GM12891 (cell line): ENCODE results near the gene STAB2.

Source experiments
- POLR2A ChIP-seq: IDR thresholded peaks from 2 replicates; pipeline ENCODE4 v1.6.1; 2011; ENCODE audit warnings: low read depth, low read length, control low read depth
- POLR2AphosphoS5 ChIP-seq: IDR thresholded peaks from 2 replicates; pipeline ENCODE4 v1.6.1; 2011; ENCODE audit warnings: low read depth, low read length, control low read depth
- TAF1 ChIP-seq: IDR thresholded peaks from 2 replicates; pipeline ENCODE4 v1.6.1; 2011; ENCODE audit warnings: low read depth, low read length, control low read depth

DNA sequence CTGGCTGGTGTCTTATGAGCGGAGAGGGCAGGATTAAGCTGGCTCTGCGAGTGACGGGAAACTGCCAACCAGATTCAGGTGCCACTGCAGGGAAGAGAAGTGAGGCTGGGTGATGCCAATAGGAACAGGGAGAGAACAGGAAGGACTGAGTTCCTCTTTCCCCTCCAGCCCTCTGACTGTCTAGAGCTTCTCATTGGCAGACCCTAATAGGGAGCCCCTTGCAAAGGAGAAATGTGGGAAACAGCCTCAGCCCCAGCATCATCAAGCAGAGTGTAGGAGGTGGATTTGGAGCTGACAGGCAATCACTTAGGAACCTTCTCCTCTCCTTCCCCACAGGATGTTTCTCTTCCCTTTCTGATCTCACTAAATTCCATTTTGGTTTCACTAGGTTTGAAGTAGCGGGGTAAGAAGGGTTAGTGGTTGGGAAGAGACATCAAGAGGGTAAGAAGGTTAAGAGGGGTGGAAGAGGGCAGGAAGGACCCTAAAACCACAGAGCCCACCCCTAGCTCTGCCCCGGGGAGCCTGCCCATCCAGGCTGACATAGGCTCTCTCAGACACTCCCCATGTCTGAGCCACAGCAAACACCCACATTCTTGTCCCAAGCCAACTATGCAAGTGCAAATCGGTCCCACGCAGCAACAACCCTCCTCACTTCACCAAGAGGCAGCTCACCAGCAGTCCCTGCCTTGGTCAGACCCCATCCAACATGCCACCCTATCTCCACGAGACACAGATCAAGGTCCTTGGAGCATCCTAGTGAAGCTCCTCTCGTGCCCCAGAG is 111.1 kb downstream of the STAB2 start:
- no peak for TF ChIP-seq POLR2AphosphoS5
- no peak for TF ChIP-seq POLR2A
- TF ChIP-seq TAF1 = no peak
